ENCODE measurements around the gene KRT39. TPM values are rescaled to one million over a fixed set of nuclear protein-coding genes. Genes with fewer than 3 reads are reported as not detected.

Gene KRT39
- total RNA-seq, 3 donors from 2014 or later = 0.52 TPM; not detected in 2

DNA sequence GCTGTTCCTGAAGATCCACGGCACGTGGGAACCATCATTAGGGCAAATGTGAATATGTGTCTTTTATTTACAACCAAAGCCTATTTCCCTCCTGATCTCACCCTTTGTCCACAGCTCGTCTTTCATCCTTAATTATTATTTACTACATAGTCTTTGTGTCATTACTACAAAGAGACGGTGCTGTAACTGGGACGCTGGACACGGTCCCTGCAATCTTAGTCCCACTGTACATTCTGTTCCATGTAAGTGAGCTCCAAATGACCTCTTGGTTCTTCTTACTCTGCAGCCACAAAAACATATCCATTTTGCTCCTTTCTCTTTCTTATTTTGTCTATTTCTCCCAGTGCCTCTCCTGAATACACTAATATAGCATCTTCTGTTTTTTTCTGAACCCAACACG lies 16.6 kb downstream of the KRT39 start:
- ATAC-seq = no peak
- Histone ChIP-seq H3K36me3 (ENCODE audit: low read depth) (no peaks in the 10 kb centered on the region), H3K9me3 (no peaks in the 10 kb centered on the region), H3K4me3 (no peak overlapping the region), H3K4me1 (ENCODE audit: low read depth) (no peaks in the 10 kb centered on the region)
- DNase-seq = no peak
- TF ChIP-seq, protein P1, sequence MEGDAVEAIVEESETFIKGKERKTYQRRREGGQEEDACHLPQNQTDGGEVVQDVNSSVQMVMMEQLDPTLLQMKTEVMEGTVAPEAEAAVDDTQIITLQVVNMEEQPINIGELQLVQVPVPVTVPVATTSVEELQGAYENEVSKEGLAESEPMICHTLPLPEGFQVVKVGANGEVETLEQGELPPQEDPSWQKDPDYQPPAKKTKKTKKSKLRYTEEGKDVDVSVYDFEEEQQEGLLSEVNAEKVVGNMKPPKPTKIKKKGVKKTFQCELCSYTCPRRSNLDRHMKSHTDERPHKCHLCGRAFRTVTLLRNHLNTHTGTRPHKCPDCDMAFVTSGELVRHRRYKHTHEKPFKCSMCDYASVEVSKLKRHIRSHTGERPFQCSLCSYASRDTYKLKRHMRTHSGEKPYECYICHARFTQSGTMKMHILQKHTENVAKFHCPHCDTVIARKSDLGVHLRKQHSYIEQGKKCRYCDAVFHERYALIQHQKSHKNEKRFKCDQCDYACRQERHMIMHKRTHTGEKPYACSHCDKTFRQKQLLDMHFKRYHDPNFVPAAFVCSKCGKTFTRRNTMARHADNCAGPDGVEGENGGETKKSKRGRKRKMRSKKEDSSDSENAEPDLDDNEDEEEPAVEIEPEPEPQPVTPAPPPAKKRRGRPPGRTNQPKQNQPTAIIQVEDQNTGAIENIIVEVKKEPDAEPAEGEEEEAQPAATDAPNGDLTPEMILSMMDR (IDR thresholded peaks at IDR 0.05) = no peak
- intact Hi-C loops (cut with DNase I, micrococcal nuclease) = no loop called here

DNA sequence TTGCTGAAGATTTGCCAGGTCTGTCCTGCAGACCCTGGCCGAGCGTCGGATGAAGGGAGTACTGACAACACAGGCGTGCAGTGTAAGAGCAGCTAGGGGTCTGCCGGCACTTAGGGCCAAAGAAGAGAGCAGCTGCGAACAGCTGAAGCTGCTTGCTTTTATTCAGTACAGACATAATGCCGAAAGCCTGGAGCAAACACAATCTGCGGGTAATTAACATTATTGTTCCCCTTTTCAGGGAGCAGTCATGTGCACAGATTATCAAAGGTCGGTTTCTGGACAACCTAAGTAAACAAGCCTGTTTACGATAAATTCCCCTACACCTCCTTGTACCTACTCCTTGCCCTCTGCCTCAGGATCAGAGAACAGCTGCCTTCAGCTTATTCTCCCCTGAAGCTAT lies 17.3 kb downstream of the KRT39 start:
- Histone ChIP-seq H3K36me3 (ENCODE audit: low read depth) (no peaks in the 10 kb centered on the region), H3K4me3 (no peak overlapping the region), H3K4me1 (ENCODE audit: low read depth) (no peaks in the 10 kb centered on the region), H3K9me3 (no peaks in the 10 kb centered on the region)
- peak; percentile 29 for ATAC-seq
- DNase-seq = peak in 1 of 3 donors; percentile 14
- TF ChIP-seq, protein P1 (IDR thresholded peaks at IDR 0.05) = no peak
- intact Hi-C loops (cut with DNase I, micrococcal nuclease) = no loop called here

DNA sequence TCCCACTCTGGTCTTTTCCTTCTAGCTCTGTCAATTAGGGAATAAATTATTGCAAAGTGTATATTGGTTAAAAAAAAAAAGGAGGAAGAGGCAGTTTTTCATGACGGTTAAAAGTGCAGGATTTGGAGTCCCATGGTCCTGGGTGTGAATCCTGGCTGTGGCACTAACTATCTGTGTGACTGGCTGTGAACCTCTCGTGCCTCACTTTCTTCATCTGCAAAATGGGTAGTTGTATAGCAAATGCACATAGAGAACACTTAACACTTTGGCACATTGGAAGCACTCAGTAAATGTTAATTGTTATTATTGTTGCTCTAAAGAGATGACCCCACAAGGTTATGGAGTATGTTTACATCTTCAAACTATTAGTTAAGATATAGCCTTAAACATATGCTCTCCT lies 18.8 kb downstream of the KRT39 start:
- Histone ChIP-seq H3K36me3 (ENCODE audit: low read depth) (no peaks in the 10 kb centered on the region), H3K9me3 (no peaks in the 10 kb centered on the region), H3K4me3 (no peak overlapping the region), H3K4me1 (ENCODE audit: low read depth) (no peaks in the 10 kb centered on the region)
- ATAC-seq (no peak), DNase-seq (no peak)
- TF ChIP-seq, protein P1 (IDR thresholded peaks at IDR 0.05) = no peak
- intact Hi-C loops (cut with DNase I, micrococcal nuclease) = no loop called here

DNA sequence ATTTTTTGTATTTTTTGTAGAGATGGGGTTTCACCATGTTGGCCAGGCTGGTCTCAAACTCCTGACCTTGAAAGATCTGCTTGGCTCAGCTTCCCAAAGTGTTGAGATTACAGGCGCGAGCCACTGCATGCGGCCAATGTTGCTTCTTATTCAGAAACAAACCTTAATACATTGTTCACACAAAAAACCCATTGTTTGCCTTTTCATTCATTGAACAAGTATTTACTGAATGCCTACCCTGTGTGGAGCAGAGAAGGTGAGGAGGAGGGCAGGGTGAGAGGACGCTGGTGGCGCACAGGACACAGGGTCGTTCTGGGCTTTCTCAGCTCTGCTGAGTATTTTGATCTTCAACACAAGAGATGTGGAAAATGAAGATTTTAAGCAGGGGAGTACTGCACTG lies 21.3 kb downstream of the KRT39 start:
- no peaks in the 10 kb centered on the region for H3K36me3 ChIP-seq (ENCODE audit: low read depth)
- no peaks in the 10 kb centered on the region for H3K4me1 ChIP-seq (ENCODE audit: low read depth)
- no peaks in the 10 kb centered on the region for H3K9me3 ChIP-seq
- TF ChIP-seq, protein P1 (IDR thresholded peaks at IDR 0.05) = no peak
- H3K4me3 ChIP-seq = no peak overlapping the region
- intact Hi-C loops (cut with DNase I, micrococcal nuclease) = no loop called here
- ATAC-seq (no peak), DNase-seq (no peak)

DNA sequence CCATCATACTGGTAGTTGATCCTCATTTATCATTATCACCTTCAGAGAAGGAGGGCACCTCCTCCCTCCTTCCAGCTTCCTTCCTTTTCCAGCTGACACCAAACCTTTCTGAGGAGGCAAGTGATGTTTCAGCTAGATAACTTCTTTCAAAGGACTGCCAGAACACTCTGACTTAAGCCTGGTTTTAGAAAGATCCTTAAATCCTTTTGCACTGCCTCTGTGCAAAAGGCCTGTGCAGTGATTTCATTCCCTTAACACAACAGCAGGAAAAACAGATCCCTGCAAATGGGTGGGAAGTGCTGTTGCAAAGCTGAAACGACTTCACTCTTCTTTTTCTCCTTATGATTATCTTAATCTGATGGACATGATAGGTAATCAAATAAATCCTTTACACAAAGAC lies 22.2 kb downstream of the KRT39 start:
- no peak for DNase-seq
- Histone ChIP-seq H3K4me3 (no peak overlapping the region), H3K4me1 (ENCODE audit: low read depth) (no peaks in the 10 kb centered on the region), H3K36me3 (ENCODE audit: low read depth) (no peaks in the 10 kb centered on the region), H3K9me3 (no peaks in the 10 kb centered on the region)
- no peak for ATAC-seq
- intact Hi-C loops (cut with DNase I, micrococcal nuclease) = no loop called here
- TF ChIP-seq, protein P1 (IDR thresholded peaks at IDR 0.05) = no peak

DNA sequence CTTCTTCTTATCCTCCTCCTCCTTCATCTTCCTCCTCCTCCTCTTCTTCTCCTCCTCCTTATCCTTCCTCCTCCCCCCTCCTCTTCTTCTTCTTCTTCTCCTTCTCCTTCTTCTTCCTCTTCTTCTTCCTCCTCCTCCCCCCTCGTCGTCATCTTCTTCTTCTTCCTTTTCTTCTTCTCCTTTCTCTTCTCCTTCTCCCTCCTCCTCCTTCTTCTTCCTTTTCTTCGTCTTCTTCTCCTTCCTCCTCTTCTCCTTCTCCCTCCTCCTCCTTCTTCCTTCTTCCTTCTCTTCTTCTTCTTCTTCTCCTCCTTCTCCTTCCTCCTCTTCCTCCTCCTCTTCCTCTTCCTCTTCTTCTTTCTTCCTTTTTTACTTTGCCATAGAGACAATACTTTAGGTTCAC lies 24.2 kb downstream of the KRT39 start:
- no peaks in the 10 kb centered on the region for H3K4me1 ChIP-seq (ENCODE audit: low read depth)
- TF ChIP-seq, protein P1 (IDR thresholded peaks at IDR 0.05) = no peak
- no peaks in the 10 kb centered on the region for H3K36me3 ChIP-seq (ENCODE audit: low read depth)
- no peaks in the 10 kb centered on the region for H3K9me3 ChIP-seq
- ATAC-seq = no peak
- no peak overlapping the region for H3K4me3 ChIP-seq
- intact Hi-C loops (cut with DNase I, micrococcal nuclease) = no loop called here
- DNase-seq = no peak
